ENCODE measurements around the gene PREX1.
A peak's percentile ranks its signal among the peaks of the same experiment; 100 is the strongest.
"Not testable (repeated sequence)": the region's sequence is repeated elsewhere in the genome, so short reads cannot be mapped to it uniquely, and the experiment has no call there.

Gene PREX1

DNA sequence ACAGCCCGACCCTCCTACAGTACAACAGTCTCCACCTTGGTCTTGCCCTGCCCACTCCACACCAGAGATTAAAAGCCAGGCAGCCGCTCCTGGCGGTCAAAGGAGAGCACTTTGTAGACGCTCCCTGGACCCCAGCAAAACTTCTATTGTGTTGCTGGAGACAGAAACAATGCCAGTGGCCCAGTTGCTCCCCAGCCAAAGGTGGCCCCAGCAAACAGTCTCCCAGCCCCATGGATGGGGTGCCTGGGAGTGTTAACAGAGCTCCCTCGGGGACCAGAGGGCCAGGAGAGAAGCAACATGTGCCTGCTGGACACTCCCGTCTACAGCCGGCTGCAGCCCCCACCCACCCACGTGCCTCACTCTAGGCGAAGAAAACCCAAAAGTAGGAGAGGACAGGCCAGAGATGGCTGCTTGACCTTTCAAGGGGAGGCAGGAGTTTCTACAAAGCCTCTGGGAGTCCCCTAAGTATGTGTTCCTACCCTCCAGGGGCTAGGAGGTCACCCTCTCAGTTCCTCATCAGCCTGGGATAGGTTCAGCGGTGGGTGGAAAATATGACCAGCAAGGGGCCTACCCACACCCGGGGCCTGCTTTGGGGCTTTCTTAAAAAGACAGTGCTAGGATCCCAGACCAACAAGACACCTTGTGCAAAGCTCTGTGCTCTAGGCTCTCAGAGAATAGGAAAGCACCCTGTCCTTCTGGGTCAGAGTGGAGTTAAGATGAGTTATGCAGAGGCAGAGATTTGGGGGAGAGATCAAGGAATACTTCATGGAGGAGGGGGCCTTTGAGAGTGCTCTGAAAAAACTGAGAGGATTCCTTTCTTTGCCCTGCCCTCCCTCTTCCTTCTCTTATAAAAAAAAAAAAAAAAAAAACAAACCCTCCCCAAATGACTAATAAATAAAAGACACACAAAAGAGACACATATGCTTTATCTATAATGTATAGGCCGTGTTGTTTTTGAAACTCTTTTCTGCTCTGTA, 19.0 kb upstream of the PREX1 start:
- DNase-seq (ENCODE audit: low read depth) = peak; percentile 71
- no peak overlapping the region for H3K4me3 ChIP-seq (replicated peaks; ENCODE audit: low read depth, low read length)
- TF ChIP-seq, protein P1, sequence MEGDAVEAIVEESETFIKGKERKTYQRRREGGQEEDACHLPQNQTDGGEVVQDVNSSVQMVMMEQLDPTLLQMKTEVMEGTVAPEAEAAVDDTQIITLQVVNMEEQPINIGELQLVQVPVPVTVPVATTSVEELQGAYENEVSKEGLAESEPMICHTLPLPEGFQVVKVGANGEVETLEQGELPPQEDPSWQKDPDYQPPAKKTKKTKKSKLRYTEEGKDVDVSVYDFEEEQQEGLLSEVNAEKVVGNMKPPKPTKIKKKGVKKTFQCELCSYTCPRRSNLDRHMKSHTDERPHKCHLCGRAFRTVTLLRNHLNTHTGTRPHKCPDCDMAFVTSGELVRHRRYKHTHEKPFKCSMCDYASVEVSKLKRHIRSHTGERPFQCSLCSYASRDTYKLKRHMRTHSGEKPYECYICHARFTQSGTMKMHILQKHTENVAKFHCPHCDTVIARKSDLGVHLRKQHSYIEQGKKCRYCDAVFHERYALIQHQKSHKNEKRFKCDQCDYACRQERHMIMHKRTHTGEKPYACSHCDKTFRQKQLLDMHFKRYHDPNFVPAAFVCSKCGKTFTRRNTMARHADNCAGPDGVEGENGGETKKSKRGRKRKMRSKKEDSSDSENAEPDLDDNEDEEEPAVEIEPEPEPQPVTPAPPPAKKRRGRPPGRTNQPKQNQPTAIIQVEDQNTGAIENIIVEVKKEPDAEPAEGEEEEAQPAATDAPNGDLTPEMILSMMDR (IDR thresholded peaks at IDR 0.05; ENCODE audit: low read length, missing control alignments) = no peak

DNA sequence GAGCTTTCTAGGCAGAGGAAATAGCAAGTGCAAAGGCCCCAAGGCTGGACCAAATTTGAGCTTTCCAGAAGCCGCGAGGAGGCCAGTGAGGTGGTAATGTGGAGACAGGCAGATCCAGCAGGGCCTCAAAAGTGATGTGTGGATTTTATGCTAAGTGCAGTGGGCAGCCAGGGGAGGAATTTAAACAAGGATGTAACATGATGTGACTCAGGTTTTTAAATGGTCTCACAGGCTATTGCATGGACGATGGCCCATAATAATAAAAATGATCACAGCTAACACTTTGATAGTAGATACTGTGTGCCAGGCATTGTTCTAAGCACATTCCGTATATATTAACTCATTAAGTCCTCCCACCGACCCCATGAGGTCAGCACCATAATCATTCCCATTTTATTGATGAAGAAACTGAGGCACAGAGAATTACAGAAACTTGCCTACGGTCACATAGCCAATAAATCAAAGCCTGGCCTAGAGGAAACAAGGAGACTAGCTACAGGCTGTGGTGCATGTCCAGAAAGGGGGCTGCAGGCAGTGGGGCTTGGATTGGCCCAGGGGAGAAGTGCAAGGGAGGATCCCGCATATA, 18.0 kb upstream of the PREX1 start:
- H3K4me3 ChIP-seq (replicated peaks; ENCODE audit: low read depth, low read length) = no peak overlapping the region
- TF ChIP-seq, protein P1 (IDR thresholded peaks at IDR 0.05; ENCODE audit: low read length, missing control alignments) = no peak
- DNase-seq (ENCODE audit: low read depth) = peak; percentile 47

- no peak overlapping the region for H3K4me3 ChIP-seq (replicated peaks; ENCODE audit: low read depth, low read length)
- TF ChIP-seq, protein P1 (IDR thresholded peaks at IDR 0.05; ENCODE audit: low read length, missing control alignments) = no peak
- DNase-seq (ENCODE audit: low read depth) = peak; percentile 63
Observed at GRCh38 chr20:48844996-48845395, 17.2 kb upstream of the PREX1 start.

DNA sequence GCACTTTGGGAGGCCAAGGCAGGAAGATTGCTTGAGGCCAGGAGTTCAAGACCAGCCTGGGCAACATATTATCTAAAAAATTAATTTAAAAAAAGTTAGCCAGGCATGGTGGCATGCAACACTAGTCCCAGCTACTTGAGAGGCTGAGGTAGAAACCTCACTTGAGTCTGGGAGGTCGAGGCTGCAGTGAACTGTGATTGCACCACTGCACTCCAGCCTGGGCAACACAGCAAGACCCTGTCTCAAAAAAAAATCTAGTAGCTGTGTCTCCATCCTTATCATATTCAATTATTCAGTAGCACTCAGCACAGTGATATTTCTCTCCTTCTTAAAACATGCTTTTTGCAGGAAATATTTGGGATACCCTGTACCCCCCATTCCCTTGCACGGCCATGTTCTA, 16.1 kb upstream of the PREX1 start:
- not testable (repeated sequence) for DNase-seq (ENCODE audit: low read depth); H3K4me3 ChIP-seq (replicated peaks; ENCODE audit: low read depth, low read length)

- no peak for DNase-seq (ENCODE audit: low read depth)
- H3K4me3 ChIP-seq (replicated peaks; ENCODE audit: low read depth, low read length) = no peak overlapping the region
- TF ChIP-seq, protein P1 (IDR thresholded peaks at IDR 0.05; ENCODE audit: low read length, missing control alignments) = no peak
Observed at GRCh38 chr20:48843057-48843806, 15.4 kb upstream of the PREX1 start.

GRCh38 chr20:48841875-48842529, 14.2 kb upstream of the PREX1 start:
- DNase-seq (ENCODE audit: low read depth) = peak; percentile 83
- no peak overlapping the region for H3K4me3 ChIP-seq (replicated peaks; ENCODE audit: low read depth, low read length)
- TF ChIP-seq, protein P1 (IDR thresholded peaks at IDR 0.05; ENCODE audit: low read length, missing control alignments) = no peak
